OCI-LY7 (cell line): Measurements from ENCODE around the gene ATP8B3. TPM values are rescaled to one million over a fixed set of nuclear protein-coding genes. Genes with fewer than 3 reads are reported as not detected.

ENCODE experiments used
- BruUV-seq: library from RNA; stranded (reverse); fragments of 400-500 nt; replicated peaks from 2 replicates; lab custom pipeline; 2021; lab: Mats Ljungman, UMichigan
- CTCF ChIA-PET: fragments of 300-600 bp; sonication (Branson Sonifier 250); formaldehyde crosslinking; loops from one replicate; lab custom pipeline; 2022; ENCODE audit warnings: antibody characterized with exemption; ENCODE audit not compliant: unreplicated experiment; lab: Charles Lee
- POLR2A ChIA-PET: fragments of 300-600 bp; sonication (Branson Sonifier 250); formaldehyde crosslinking; loops from one replicate; lab custom pipeline; 2022; ENCODE audit warnings: antibody characterized with exemption; lab: Charles Lee
- DNase-seq: peaks from one replicate; pipeline ENCODE4 v3.0.0-alpha.2; 2015; ENCODE audit warnings: low spot score
- H2AFZ ChIP-seq: fragments of 200-600 bp; sonication (generic), shearing (Covaris generic); 2 replicates; pipeline ENCODE4 v1.6.1; 2014; ENCODE audit warnings: mild to moderate bottlenecking, antibody characterized with exemption, low read length, moderate library complexity
- H3K27ac ChIP-seq: fragments of 200-600 bp; sonication (generic); 2 replicates; pipeline ENCODE4 v1.5.1; 2014; ENCODE audit warnings: mixed run types, low read depth, mild to moderate bottlenecking, moderate library complexity, low read length, inconsistent platforms; ENCODE audit not compliant: poor library complexity, severe bottlenecking
- H3K36me3 ChIP-seq: fragments of 200-600 bp; sonication (generic); 2 replicates; pipeline ENCODE4 v1.6.1; 2014; ENCODE audit warnings: mild to moderate bottlenecking, antibody characterized with exemption, low read length, moderate library complexity, mixed read lengths; ENCODE audit not compliant: insufficient read depth
- H3K4me1 ChIP-seq: fragments of 200-600 bp; sonication (generic); 2 replicates; pipeline ENCODE4 v1.5.1; 2014; ENCODE audit warnings: mild to moderate bottlenecking, low read length; ENCODE audit not compliant: insufficient read depth, poor library complexity, severe bottlenecking
- H3K4me2 ChIP-seq: fragments of 200-600 bp; sonication (generic); 2 replicates; pipeline ENCODE4 v1.6.1; 2014; ENCODE audit warnings: mild to moderate bottlenecking, low read length
- H3K4me3 ChIP-seq: fragments of 200-600 bp; sonication (generic); 2 replicates; pipeline ENCODE4 v1.5.1; 2014; ENCODE audit warnings: mild to moderate bottlenecking, low read depth, low read length; ENCODE audit not compliant: poor library complexity, severe bottlenecking
- H3K79me2 ChIP-seq: fragments of 200-600 bp; sonication (generic); 2 replicates; pipeline ENCODE4 v1.6.1; 2016; ENCODE audit warnings: low read depth, mild to moderate bottlenecking, low read length, moderate library complexity, mixed read lengths; ENCODE audit not compliant: insufficient read depth
- H3K9me2 ChIP-seq: fragments of 200-600 bp; sonication (generic); 2 replicates; pipeline ENCODE4 v1.6.1; 2016; ENCODE audit warnings: mild to moderate bottlenecking, low read length, mixed read lengths; ENCODE audit not compliant: insufficient read depth
- H3K9me3 ChIP-seq: fragments of 200-600 bp; sonication (generic); 2 replicates; pipeline ENCODE4 v1.6.1; 2014; ENCODE audit warnings: mild to moderate bottlenecking, mixed run types, low read length, mixed read lengths
- H4K20me1 ChIP-seq: fragments of 200-600 bp; sonication (generic); 2 replicates; pipeline ENCODE4 v1.6.1; 2014; ENCODE audit warnings: mild to moderate bottlenecking, antibody characterized with exemption, low read length, moderate library complexity, mixed read lengths; ENCODE audit not compliant: insufficient read depth
- EZH2phosphoT487 ChIP-seq: fragments of 200-600 bp; sonication (generic); IDR thresholded peaks from 2 replicates; pipeline ENCODE4 v1.6.1; 2018; ENCODE audit warnings: low read depth, borderline replicate concordance, mild to moderate bottlenecking, mixed run types, antibody characterized with exemption, low read length, moderate library complexity, mixed read lengths
- intact Hi-C: fragments of 100-400 bp; cut with micrococcal nuclease; formaldehyde crosslinking; loops from one replicate; pipeline ENCODE4 v1.10.0; 2022; ENCODE audit not compliant: unreplicated experiment
- total RNA-seq, 2 experiments: library from RNA; depleted of rRNA in 1 of 2; stranded (reverse); fragments of >200 nt in 1 of 2; shearing (Covaris generic) in 1 of 2; gene quantifications; 2 replicates each; pipeline ENCODE4 v1.2.3, GENCODE V29; 2014 to 2022
- TF ChIP-seq, protein P1 (sequence below): fragments of 200-600 bp; sonication (generic); conservative IDR thresholded peaks from 2 replicates; pipeline ENCODE4 v1.5.1; 2014; ENCODE audit warnings: mild to moderate bottlenecking, antibody characterized with exemption, low read length, moderate library complexity, mixed read lengths

The ATP8B3 gene
- total RNA-seq, 2 experiments from 2014 or later, result 5.9 to 19.3 TPM

DNA sequence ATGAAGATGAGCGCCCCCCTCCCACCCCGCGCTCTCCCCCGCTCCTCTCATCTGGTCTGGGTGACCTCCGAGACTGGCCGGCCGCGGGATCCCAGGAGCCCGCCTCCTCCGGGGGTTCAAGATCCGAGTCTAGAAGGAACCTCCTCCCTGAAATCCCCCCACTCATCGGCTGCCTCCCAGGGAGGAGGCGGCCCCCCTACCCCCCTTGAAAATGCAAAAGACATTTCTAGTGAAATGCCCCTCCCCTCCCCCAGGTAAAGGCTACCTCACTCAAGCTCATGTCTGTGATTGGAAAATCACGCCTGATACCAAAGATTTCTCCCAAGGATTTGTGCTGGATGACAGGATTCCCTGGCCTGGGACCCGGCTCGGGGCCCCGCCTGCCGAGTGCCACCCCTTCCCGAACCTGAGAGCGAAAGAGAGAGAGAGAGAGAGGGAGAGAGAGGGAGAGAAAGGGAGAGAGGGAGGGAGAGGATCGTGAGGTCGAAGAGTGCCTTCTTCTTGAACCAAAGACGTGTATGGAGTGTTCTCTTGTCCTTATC lies 35.4 kb downstream of the ATP8B3 start:
- no peaks in the 10 kb centered on the region for H3K9me2 ChIP-seq
- intact Hi-C loops, result no loop called here
- no peak overlapping the region for H3K4me2 ChIP-seq
- no peak for DNase-seq
- H3K4me1 ChIP-seq, result no peaks in the 10 kb centered on the region
- H2AFZ ChIP-seq, result no peak overlapping the region
- H3K27ac ChIP-seq, result no peak overlapping the region
- no peak overlapping the region for H3K4me3 ChIP-seq
- no peaks in the 10 kb centered on the region for H4K20me1 ChIP-seq
- BruUV-seq, result no TSS peak
- no peak for TF ChIP-seq EZH2phosphoT487
- TF ChIP-seq, protein P1, sequence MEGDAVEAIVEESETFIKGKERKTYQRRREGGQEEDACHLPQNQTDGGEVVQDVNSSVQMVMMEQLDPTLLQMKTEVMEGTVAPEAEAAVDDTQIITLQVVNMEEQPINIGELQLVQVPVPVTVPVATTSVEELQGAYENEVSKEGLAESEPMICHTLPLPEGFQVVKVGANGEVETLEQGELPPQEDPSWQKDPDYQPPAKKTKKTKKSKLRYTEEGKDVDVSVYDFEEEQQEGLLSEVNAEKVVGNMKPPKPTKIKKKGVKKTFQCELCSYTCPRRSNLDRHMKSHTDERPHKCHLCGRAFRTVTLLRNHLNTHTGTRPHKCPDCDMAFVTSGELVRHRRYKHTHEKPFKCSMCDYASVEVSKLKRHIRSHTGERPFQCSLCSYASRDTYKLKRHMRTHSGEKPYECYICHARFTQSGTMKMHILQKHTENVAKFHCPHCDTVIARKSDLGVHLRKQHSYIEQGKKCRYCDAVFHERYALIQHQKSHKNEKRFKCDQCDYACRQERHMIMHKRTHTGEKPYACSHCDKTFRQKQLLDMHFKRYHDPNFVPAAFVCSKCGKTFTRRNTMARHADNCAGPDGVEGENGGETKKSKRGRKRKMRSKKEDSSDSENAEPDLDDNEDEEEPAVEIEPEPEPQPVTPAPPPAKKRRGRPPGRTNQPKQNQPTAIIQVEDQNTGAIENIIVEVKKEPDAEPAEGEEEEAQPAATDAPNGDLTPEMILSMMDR, result no peak
- no peaks in the 10 kb centered on the region for H3K79me2 ChIP-seq
- H3K36me3 ChIP-seq, result no peaks in the 10 kb centered on the region
- POLR2A ChIA-PET, result no interaction called here
- CTCF ChIA-PET, result no interaction called here
- no peaks in the 10 kb centered on the region for H3K9me3 ChIP-seq

DNA sequence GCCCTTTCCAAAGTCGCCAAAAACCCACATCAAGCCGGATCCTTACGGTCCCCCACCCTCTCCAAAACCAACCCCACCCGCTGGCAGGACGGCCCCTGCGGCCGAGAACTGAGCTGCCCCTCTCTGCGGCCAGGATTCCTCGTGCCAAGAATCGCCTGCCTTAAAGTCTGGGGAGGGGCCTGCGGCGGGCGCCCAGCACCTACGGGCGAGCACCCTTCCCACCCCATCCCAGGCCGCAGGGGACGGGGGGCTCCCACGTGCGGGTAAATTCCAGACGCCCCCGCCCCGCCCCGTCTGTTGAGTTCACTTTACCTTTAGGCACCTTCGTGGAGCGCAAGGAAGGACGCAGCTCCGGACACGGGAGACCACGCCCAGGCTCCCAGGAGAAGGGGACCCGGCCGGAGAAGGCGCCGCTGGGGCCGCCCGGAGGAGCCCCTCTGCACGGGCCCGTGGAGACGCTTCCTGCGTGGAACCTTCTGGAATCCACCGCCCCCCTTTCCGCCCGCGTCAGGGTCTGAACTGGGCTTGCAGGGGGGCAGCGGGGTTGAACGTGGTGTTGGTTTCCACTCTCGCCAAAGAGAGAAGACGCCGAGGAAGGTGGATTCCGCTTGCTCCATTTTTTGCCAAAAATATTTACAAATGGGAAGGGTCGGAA lies 36.0 kb downstream of the ATP8B3 start:
- POLR2A ChIA-PET, result no interaction called here

More for the DNA sequence above, 36.0 kb downstream of the ATP8B3 start:
- no TSS peak for BruUV-seq
- H3K79me2 ChIP-seq, result no peaks in the 10 kb centered on the region
- no peaks in the 10 kb centered on the region for H3K4me1 ChIP-seq
- DNase-seq, result no peak
- H3K4me3 ChIP-seq, result no peak overlapping the region
- H4K20me1 ChIP-seq, result no peaks in the 10 kb centered on the region
- H3K27ac ChIP-seq, result no peak overlapping the region
- H3K9me3 ChIP-seq, result peaks cover 5% of the 10 kb centered on the region
- H3K36me3 ChIP-seq, result no peaks in the 10 kb centered on the region
- H3K4me2 ChIP-seq, result no peak overlapping the region
- intact Hi-C loops, result loop anchor here (1.0 kb wide), 1 partner anchor 37 kb away; no protein-coding TSS in a partner anchor
- H2AFZ ChIP-seq, result no peak overlapping the region
- no peaks in the 10 kb centered on the region for H3K9me2 ChIP-seq
- TF ChIP-seq, protein P1, result no peak
- no peak for TF ChIP-seq EZH2phosphoT487
- CTCF ChIA-PET, result no interaction called here
